GM12878 (cell line): ENCODE data around the gene AANAT. TPM values are rescaled to one million over a fixed set of nuclear protein-coding genes. Genes with fewer than 3 reads are reported as not detected.

Experiments used
- CBX5 ChIP-seq: sonication (generic); IDR thresholded peaks from 2 replicates; pipeline ENCODE4 v1.6.1; 2016; ENCODE audit warnings: low read depth, moderate library complexity, mild to moderate bottlenecking, inconsistent platforms
- CEBPB ChIP-seq, 2 experiments: fragments of 150-350 bp in 1 of 2; IDR thresholded peaks; 2 replicates each; pipeline ENCODE4 v1.6.1; 2012 to 2014; ENCODE audit warnings: low read depth in 2 of 2, low read length in 2 of 2, borderline replicate concordance in 1 of 2, inconsistent platforms in 1 of 2
- CREB1 ChIP-seq: IDR thresholded peaks from 2 replicates; pipeline ENCODE4 v1.6.1; 2012; ENCODE audit warnings: low read depth, mild to moderate bottlenecking, inconsistent platforms
- GABPA ChIP-seq: IDR thresholded peaks from 2 replicates; pipeline ENCODE4 v1.6.1; 2014; ENCODE audit warnings: antibody characterized with exemption, low read depth, mild to moderate bottlenecking, inconsistent platforms
- HCFC1 ChIP-seq: fragments of 150-350 bp; IDR thresholded peaks from 2 replicates; pipeline ENCODE4 v1.6.1; 2014; ENCODE audit warnings: low read length
- HSF1 ChIP-seq: fragments of 150-350 bp; IDR thresholded peaks from 2 replicates; pipeline ENCODE4 v1.6.1; 2014; ENCODE audit warnings: mild to moderate bottlenecking, low read depth, low read length
- IKZF1 ChIP-seq: fragments of 450-650 bp; conservative IDR thresholded peaks from 2 replicates; pipeline ENCODE4 v1.6.1; 2017; ENCODE audit warnings: antibody characterized with exemption, mild to moderate bottlenecking
- MAX ChIP-seq: IDR thresholded peaks from 2 replicates; pipeline ENCODE4 v1.6.1; 2012; ENCODE audit warnings: low read depth, low read length, improper control_type of control experiment
- NBN ChIP-seq: fragments of 450-650 bp; IDR thresholded peaks from 2 replicates; pipeline ENCODE4 v1.6.1; 2016
- NFIC ChIP-seq: IDR thresholded peaks from 2 replicates; pipeline ENCODE4 v1.6.1; 2012; ENCODE audit warnings: low read depth, mild to moderate bottlenecking, inconsistent platforms, low read length, moderate library complexity
- PML ChIP-seq: IDR thresholded peaks from 2 replicates; pipeline ENCODE4 v1.6.1; 2012; ENCODE audit warnings: low read length, inconsistent platforms
- RELB ChIP-seq: fragments of 450-650 bp; IDR thresholded peaks from 2 replicates; pipeline ENCODE4 v1.6.1; 2017; ENCODE audit warnings: low read depth, mild to moderate bottlenecking, moderate library complexity
- SIX5 ChIP-seq: IDR thresholded peaks from 2 replicates; pipeline ENCODE4 v1.6.1; 2011; ENCODE audit warnings: mild to moderate bottlenecking, low read depth, low read length, moderate library complexity; ENCODE audit not compliant: severe bottlenecking
- SKIL ChIP-seq: fragments of 450-650 bp; IDR thresholded peaks from 2 replicates; pipeline ENCODE4 v1.6.1; 2017; ENCODE audit warnings: mild to moderate bottlenecking, low read depth, inconsistent platforms; ENCODE audit not compliant: poor library complexity, severe bottlenecking
- SMAD5 ChIP-seq: IDR thresholded peaks from 2 replicates; pipeline ENCODE4 v1.6.1; 2016; ENCODE audit warnings: antibody characterized with exemption, low read depth
- SMC3 ChIP-seq: IDR thresholded peaks from 2 replicates; pipeline ENCODE4 v1.6.1; 2011; ENCODE audit warnings: low read length, improper control_type of control experiment, borderline replicate concordance
- USF1 ChIP-seq: IDR thresholded peaks from 2 replicates; pipeline ENCODE4 v1.6.1; 2011; ENCODE audit warnings: borderline replicate concordance, low read depth, mild to moderate bottlenecking, moderate library complexity, mixed read lengths, low read length; ENCODE audit not compliant: insufficient read depth; ENCODE audit errors: extremely low read length
- WRNIP1 ChIP-seq: IDR thresholded peaks from 2 replicates; pipeline ENCODE4 v1.6.1; 2011; ENCODE audit warnings: low read depth, low read length, improper control_type of control experiment, borderline replicate concordance
- ZNF217 ChIP-seq: fragments of 450-650 bp; IDR thresholded peaks from 2 replicates; pipeline ENCODE4 v1.6.1; 2017; ENCODE audit warnings: antibody characterized with exemption, mild to moderate bottlenecking
- ZNF24 ChIP-seq: fragments of 450-650 bp; IDR thresholded peaks from 2 replicates; pipeline ENCODE4 v1.6.1; 2017; ENCODE audit warnings: antibody characterized with exemption, mild to moderate bottlenecking
- ZZZ3 ChIP-seq: IDR thresholded peaks from 2 replicates; pipeline ENCODE4 v1.6.1; 2011; ENCODE audit warnings: low read depth; ENCODE audit not compliant: control insufficient read depth, insufficient read length
- polyA plus RNA-seq, 11 experiments: library from polyadenylated mRNA; depleted of rRNA in 4 of 11; unstranded in 6 of 11; stranded (reverse) in 5 of 11; fragments of >200 nt; fragmentation: Nextera tagmentation in 4 of 11; fragmentation: Illumina TruSeq in 1 of 11; extraction: Ambion mirVana in 4 of 11; extraction: Trizol in 1 of 11; gene quantifications; 1 replicate in 1 of 11; 2 replicates in 10 of 11; pipeline versions ENCODE4 v1.2.1 to v1.2.3, GENCODE V29; 2011 to 2016; ENCODE audit warnings: inconsistent platforms in 2 of 11, missing spikeins in 2 of 11, low read depth in 1 of 11
- total RNA-seq, 4 experiments: library from RNA; depleted of rRNA in 3 of 4; stranded (reverse); fragments of >200 nt in 3 of 4; fragmentation: Illumina TruSeq in 1 of 4; extraction: Trizol in 1 of 4; gene quantifications; 2 replicates each; pipeline versions ENCODE4 v1.2.1 to v1.2.3, GENCODE V29; 2013 to 2021
- TF ChIP-seq, protein P1 (sequence below): IDR thresholded peaks from 2 replicates; pipeline ENCODE4 v1.6.1; 2011; ENCODE audit warnings: low read depth, low read length, improper control_type of control experiment, borderline replicate concordance

Gene AANAT
- total and polyA plus RNA-seq, 10 of the 15 experiments (the other 5 are each of a cell fraction or from before 2014, with no cell fraction given), result 0.23 TPM; not detected in 9

DNA sequence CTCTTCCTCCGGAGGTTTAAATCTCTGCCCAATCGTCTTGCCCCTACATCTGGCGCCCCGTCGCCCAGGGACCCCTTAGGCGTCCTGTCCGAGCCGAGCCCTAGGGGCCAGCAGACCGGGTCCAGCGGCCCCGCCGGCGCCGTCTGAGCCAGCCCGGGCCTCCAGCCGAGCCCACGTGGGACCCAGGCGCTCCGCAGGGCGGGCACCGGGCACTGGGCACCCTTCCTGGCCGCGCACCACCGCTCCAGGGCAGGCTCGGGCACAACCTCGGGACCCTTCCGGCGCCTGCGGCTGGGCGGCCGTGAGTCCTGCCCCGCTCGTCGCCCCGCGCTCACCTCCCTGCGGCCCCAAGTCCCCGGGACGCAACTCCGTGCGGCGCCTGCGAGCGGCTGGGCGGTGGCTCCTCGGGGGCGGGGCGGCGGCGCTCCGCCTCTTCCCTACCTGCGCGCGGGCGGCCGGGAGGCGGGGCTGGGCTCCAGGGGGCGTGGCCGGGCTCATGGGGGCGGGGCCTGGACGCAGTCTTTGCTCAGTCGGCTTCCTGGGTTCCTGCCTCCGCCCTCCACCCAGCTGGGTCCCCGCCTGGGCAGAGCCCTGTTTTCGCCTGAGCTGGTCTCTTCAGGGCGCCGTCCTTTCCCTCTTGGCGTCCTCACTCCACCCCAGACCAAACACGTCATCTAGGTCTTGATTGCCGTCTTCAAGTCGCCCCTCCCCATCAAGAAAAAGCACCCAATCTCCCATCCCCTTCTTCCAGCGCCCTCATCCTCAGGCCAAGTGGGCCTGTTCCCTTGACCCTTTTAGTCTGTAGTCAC lies 33.8 kb downstream of the AANAT start, which contains the start of gene RHBDF2 (continued):
- TF ChIP-seq, protein P1, sequence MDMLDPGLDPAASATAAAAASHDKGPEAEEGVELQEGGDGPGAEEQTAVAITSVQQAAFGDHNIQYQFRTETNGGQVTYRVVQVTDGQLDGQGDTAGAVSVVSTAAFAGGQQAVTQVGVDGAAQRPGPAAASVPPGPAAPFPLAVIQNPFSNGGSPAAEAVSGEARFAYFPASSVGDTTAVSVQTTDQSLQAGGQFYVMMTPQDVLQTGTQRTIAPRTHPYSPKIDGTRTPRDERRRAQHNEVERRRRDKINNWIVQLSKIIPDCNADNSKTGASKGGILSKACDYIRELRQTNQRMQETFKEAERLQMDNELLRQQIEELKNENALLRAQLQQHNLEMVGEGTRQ, result no peak
- TF ChIP-seq SMAD5 (no peak), CEBPB (IDR thresholded peaks at IDR 0.05; ENCODE audit: borderline replicate concordance in 1 of 2, low read depth in 2 of 2, low read length in 2 of 2) (no peak), SIX5 (no peak), NBN (peak; percentile 74), CREB1 (no peak), SMC3 (no peak), ZNF217 (no peak), USF1 (peak; percentile 59), MAX (no peak), IKZF1 (peak; percentile 78), RELB (peak; percentile 14; the same call in 1 of the 2 replicates), GABPA (no peak), NFIC (no peak), CBX5 (no peak), SKIL (no peak), HSF1 (no peak), PML (no peak), HCFC1 (no peak; the same call in 1 of the 2 replicates), ZNF24 (0 out of 2 replicates have a peak, but pooled peaks have one; percentile 46), WRNIP1 (no peak), ZZZ3 (no peak)
